HCEC 1CT (cell line): ENCODE measurements around the gene RASGEF1C.

Experiments
- DNase-seq: peaks from one replicate; pipeline ENCODE4 v3.0.0-alpha.2; 2017

Gene RASGEF1C

DNA sequence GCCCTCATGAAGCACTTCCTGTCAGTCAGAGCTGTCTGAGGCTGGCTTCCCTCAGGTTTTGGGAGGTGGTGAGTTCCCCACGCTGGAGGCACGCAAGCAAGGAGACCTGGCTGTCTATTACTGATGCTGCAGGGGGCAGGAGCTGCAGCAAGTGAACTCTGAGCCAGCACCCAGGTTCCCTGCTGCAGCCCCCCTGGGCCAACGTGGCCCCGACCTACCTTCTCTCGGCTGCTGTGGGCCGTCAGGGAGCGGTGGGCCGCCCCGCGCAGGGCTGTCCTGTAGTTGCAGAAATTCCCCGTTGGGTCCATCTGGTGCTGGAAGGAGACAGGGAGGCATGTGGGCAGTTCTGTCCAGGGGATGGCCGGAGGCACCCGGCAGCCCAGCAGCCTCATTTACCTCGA lies 90.6 kb downstream of the RASGEF1C start:
- DNase-seq, result no peak

DNA sequence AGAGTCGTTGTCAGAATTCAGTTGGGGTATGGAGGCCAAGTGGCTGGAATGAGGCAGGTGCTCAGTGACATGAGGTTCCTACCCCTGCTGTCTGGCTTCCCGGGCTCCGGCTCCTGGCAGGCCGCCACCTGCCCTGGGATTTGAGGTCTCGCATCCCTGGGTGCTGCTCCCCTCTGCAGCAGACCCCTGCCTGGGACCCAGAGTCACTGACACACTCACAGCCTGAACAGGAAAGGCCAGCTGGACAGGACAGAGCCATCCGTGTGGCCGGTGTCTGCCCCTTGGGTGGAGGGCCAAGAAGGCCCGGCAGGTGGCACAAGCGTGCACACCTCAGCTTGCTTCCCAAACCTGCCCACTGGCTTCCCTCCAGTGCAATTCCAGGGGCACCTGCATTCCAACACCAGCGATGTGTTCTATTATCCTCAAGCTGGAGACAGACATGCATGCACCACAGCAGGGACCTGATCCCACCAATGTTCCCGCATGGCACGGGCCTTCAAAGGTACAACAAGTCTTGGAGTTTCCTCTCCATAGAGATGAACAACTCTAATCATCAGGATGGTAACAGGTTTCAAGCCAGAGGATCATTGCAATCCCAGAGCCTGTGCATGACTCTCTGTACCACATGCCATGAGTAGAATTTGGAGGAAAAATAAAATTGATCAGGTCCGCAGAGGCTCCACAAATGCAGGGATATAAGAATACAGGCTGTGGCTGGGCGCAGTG lies 91.8 kb downstream of the RASGEF1C start:
- no peak for DNase-seq

DNA sequence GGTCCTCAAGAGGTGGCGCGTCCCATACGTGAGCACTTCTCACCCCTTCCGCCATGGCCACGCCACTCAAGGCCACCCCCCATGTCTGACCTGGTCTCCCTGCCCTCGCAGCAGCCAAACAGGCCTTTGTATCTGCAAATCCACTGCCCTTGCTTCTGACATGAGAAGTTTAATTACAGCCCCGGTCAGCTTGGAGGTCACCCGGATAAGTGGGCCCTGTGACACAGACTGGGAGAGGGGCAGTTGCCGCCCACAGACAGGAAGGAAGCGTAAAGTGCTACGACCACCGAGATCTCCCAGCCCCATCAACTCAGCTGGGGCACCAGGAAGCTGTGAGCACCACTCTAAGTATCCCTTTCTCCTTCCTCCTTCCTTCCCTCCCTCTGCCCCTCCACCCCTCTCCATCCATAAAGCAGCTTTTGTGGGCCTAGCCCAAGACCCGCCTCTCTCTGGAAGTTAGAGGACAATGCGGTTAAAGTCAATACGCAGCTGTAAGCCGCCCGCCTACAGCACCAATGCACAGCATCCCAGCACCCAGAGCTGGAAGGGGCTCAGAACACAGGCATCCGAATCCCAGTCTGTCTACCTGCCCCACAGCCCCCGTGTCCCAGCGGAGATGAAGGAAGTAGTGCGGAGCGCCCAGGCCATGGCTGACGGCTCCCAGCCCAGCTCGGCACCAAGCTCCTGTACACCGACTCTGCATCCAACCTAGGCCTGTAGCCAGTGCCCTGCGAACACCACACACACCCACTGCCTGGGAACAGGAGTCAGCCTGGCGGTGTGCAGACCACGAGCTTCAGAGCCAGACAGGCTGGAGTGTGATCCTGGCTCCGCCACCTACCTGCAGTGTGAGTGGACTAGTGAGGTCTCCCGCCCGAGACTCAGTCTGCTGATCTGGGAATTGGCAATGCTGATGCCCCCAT lies 92.7 kb downstream of the RASGEF1C start:
- no peak for DNase-seq

DNA sequence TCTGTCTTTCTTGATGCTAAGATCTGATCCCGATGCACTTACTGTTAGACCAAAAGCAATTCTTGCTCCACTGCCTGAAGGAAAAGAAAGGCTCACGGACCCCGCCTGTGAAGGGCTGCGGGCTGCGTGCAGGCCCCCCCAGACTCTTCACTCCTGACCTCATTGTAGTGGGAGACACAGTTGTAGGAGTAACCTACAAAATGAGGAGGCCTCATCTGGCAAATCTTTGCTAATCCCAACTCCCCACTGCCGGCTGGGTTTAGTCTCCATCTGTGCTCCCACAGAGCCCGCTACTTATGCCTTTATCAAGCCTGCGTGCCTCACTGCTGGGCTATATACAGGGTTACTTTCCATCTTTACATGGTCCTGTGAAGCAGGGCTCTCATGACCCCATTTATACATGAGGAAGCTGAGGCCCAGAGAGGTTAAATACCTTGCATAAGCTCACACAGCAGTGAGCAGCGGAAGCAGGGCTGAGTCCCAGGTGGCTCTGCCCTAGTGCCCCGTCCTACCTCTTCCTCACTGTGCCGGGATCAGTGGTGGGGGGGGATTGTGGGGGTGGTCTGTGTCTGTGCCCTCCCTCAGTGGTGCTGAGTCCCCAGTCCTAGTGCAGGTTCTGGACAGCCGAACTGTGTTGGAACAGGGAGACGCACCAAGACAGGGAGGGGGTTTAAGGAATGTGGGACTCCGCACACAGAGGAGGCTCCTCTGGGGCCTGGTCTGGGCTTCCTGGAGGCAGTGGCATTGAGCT lies 93.5 kb downstream of the RASGEF1C start:
- DNase-seq, result no peak

DNA sequence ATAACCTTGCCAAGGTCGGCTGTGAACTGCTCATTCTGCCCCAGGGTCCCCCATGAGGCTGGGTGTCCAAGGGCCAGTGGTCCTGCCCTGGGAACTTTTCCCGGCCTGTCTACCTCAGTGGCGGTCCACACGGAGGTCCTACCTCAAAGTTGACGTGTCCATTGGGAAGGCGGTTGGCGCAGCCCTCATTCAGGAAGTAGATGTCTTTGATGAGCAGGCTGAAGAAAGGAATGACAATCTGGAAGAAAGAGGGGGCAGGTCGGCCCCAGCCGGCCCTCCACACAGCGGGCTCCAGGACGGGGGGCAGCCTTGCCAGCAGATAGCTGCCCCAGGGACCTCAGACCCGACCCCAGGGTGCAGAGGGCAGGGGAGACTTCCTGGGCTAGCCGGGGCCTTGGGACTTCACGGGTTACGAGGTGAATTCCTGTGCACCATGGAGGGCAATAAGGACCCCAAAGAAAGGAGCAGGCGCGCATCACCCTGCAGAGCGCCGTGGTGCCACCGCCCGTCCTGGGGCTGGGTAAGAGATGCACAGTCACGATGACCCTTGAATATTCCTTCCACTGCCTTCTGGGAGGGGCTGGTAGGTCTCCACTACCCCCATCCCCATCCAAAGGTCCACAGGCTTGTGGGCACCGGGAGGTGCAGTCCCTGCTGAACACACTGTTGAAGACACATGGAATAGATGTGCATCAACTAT lies 94.6 kb downstream of the RASGEF1C start:
- no peak for DNase-seq

DNA sequence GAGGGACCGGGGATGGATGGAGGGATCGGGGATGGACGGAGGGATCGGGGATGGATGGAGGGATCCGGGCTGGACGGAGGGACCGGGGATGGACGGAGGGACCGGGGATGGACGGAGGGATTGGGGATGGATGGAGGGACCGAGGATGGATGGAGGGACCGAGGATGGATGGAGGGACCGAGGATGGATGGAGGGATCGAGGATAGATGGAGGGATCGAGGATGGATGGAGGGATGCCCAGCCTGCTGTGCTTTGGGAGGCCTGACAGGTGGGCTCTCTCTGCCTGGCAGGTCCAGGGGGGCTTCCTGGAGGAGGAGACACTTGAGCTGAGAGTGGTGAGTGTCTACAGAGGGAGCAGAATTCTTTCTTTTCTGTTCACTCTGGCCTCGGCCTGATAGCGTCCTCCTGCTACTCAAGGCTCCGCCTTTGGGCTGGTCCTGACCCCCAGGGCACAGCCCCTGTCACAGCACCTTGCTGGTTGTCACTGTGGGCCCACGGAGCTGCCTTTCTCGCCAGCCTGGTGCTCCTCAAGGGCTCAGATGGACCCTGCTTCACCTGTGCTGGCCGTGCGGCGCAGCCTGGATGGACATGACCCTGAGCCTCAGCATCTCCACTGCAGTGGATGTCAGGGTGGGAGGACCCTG lies 95.2 kb downstream of the RASGEF1C start:
- DNase-seq, result no peak

DNA sequence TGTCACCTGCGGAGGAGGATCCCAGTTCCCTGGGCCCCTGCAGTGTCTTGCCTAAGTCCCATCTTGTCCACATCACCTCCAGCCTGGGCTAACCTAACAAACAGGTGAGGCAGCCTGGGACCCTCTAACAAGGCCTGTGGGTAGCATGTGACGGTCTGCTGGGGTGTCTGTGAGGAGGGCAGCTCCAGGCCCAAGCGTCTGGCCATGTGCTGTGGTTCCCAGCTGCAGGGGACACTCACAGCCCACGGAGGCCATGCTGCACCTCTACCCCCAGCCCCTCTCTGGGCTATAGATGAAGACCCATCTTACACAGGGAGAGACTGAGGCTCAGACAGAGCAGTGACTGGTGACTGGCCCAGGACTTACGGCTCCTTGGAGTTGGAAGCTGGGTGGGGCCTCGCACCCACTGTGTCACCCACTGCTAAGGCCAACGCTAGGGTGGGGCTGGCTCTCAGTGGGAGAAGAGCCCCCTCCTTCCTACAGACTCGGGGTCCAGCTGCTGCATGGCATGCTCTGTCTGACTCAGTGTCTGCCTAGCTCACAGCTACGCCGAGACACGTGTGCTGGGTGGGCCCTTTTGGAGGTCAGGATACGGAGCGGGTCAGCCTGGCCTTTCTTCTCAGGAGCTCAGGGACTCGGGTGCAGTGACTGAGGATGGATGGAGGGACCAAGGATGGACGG lies 96.7 kb downstream of the RASGEF1C start:
- no peak for DNase-seq

DNA sequence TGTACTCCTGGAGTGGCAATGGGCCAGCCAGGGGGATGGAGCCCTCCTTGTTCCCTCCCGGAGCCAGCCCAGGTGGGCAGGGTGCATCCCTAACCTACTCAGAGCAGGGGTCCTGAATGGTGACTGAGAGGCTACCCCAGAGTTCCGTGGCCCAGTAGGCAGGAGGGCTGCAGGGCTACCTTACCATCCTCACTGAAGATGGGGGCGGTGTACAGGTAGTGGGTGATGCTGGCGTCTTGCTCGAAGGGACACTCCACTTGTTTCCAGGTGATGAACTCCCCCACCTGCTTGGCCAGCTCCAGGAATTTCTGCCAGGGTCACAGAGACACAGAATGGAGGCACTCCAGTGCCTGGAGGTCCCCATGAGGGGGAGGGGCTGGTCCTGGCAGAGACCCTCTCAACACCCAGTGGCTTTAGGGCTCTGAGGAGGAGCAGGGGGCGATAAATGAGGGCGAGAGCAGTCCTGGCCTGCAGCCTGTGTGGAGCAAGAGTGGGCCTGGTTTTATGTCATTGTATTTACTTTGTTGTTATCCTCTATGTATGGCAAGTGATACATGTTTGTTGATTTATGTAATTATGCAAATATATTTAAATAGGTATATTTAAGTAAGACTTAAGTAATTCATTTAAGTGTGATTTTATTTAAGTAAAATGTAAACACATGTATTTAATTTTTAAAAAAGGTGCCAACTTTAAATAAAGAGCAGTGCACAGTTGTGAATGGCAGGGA lies 97.6 kb downstream of the RASGEF1C start:
- DNase-seq, result no peak

DNA sequence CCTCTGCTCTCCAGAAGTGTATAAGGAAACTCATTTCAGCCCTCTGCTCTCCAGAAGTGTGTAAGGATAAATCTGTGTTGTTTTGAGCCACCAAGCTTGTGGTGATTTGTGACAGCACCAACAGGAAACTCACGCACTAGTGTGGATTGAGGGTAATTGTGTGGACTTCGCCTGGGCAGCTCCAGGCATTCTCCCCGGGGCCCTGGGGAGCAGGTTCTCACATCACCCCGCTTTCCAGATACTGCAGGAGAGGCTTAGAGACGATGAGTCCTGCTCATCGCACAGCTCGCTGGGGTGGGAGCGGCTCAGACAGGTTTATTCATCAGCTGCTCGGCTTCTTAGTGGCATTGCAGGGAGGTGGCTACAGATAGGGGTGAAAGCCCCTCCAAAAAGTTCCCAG lies 99.1 kb downstream of the RASGEF1C start:
- DNase-seq, result no peak

DNA sequence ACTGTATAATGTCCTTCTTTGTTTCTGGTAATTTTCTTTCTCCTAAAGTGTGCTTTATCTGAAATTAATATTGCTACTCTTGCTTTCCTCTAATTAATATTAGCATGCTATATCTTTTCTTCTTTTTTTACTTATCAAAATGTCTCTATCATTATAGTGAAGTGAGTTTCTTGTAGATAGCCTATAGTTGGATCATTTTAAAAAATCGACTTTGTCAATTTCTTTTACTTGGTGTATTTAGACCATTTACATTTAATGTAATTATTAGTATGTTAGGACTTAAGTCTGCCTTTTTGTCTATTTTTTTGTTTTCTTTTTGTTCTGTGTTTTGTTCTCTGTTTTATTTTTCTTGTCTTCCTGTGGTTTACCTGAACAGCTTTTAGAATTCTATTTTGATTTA lies 102.0 kb downstream of the RASGEF1C start:
- DNase-seq, result no peak

DNA sequence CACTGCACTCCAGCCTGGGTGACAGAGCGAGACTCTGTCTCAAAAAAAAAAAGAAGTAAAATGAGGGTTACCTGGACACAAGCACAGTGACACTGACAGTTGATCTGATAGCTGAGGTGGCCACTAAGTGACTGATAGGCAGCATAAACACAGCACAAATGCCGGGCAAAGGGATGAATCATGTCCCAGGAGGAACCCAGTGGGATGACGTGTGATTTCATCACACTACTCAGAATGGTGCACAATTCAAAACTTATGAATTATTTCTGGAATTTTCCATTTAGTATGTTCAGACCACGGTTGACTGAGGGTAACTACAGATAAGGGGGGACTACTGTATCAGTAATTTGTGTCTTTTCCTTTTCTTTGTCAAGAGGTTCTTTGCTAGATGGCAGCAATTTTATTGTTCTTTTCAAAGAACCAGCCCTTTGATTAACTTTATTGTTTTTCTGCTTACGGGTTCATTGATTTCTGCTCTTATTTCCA lies 103.1 kb downstream of the RASGEF1C start:
- no peak for DNase-seq

DNA sequence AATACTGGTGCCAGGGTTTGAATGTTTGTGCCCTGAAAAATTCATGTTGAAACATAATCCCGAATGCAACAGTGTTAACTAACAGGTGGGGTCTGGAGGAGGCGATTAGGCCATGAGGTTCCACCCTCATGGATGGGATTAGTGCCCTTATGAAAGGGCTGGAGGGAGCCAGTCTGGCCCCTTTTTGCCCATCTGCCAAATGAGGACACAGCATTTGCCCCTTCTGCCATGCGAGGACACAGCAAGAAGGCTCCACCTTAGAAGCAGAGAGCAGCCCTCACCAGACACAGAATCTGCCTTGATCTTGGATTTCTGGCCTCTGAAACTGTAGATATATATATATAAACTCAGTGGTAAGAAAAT lies 104.9 kb downstream of the RASGEF1C start:
- DNase-seq, result no peak

DNA sequence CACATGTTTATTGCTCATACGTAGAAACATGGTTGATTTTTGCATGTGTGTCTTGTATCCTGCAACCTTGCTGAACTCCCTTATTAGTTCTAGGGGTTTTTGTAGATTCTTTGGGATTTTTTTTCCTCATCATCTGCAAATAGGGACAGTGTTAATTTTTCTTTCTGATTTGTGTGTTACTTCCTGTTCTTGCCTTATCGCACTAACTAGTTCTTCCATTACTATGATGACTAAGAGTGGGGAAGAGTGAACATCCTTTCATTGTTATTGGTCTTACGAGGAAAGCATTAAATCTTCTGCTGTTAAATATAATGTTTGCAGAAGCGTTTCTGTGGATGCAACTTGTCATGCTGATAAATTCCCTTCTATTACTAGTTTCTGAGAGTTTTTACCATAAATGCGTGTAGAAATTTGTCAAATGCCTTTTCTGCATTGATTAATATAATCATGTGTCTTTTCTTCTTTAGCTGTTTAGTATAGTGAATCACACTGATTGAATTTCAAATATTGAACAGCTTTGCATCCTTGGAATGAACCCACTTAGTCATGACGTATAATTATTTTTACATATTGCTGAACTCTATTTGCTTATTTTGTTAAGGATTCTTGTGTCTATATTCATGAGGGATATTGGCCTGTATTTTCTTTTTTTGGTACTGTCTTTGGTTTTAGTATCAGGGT lies 105.4 kb downstream of the RASGEF1C start:
- DNase-seq, result no peak

DNA sequence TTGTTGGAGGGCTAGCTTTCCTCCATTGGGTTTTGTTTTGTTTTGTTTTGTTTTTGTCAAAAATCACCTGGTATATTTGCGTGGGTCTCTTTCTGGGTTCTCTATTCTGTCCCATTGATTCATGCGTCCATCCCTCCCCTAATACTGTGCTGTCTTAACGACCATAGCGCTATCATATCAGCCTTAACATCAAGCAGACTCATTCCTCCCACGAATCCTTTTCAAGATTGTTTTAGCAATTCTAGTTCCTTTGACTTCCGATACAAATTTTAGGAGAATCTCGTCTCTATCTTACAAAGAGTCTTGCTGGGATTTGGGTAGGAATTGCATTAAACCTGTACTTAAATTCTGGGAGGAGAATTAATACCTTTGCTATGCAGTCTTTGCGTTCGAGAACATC lies 106.4 kb downstream of the RASGEF1C start:
- DNase-seq, result no peak

DNA sequence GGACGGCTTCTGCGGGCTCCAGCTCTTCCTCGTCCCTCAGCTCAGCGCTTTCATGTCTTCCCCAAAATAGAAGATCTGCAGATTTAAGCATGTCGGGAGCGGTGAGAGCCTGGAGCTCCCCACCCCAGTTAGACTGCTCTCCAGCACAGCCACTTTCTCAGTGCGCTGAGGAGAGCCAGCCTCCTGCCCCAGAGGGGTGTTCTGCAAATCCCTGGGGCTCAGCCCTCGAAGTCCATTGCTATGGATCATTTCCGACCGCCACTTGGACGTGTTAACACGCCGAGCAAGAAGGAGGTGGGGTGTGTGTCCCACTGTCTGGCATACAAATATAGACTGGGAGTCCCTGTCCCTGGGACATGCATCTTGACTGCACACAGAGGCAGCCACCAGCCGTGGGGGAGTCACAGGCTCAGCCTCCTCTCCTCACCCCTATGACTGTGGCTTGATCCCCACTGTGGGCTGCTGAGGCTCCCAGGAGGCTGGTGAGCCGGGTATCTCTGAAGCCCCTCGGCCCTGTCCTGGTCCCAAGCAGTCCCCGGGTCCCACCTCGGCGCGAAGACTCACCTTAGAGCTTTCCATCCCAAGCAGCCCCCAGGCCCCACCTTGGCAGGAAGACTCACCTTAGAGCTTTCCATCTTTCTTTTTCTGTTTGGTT lies 107.4 kb downstream of the RASGEF1C start:
- DNase-seq, result no peak

DNA sequence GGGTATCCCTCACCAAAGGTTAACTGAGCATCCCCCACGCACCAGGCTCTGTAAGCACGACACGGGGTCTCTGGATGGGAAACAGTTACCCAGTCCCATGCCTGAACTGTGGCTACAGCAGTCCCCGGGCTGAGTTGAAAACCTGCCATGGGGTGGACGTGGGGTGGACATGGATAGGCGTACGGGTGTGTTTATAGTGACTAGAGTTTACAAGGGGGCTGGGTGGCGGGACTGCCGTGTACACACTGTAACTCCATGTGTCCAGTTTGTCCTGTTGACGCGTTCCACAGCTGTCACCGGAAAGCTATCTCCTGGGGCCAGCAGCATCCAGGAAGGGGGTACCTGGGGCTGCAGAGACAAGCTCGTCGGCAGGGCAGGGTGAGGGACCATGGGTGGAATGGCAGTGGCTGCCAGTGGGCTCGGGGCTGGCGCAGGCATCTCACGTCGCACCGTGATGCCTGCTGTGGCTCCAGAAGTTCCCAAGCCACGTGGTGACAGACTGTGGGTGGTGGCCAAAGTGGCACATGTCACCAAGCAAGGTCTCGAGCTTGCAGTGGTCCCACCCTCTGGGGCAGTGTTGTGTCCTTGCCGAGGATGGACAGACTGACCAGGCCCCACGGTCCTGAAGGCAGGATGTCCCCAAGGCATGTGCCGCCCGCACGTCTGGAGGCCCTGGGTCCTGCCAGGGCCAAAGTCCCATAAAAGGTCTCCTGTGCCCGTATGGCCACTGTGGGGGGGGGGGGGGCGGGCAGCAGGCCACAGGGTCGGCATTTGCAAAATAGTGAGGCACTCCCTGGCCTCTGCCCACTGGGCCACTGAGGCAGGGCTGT lies 108.2 kb downstream of the RASGEF1C start:
- no peak for DNase-seq

DNA sequence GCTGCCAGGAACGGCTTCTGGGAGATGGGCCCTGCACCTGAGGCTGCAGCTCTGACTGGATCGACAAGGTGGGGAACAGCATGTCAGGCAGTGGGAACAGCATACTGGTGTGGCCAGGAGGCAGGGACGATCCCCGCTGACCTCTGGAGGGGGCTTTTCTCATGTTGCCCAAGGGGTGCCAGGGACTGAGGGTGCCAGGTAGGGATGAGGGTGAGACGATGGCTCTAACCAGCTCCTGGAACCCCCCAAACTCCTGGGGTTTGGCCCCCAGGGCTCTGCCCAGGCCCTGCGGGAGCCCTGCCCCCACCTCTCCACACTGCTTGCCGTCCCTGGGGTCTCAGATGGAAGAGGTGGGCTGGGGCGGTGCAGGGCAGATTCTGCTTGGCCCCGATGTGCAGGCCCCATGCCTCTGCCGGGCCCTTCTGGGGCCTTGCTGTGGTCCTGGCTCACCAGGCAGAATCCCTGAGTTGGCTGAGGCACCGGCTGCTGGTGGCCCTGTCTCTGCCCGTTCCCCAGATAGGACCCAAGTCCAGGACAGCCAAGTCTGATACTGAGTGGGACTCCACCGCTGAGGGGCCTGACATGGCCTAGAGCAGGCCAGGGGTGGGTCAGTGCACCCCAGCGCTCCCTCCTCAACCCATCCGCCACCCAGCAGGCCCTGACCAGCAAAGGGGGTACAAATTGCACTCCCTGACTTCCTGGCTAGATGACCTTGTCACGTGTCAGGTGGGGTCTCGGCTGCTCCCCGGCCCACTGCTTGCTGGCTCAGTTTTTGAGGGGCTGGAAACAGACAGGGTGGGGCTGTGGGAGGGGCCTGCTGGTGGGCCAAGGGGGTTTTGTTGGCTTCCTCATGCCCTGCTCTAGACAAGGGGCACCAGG lies 109.0 kb downstream of the RASGEF1C start:
- DNase-seq, result no peak
